Measurements from ENCODE around the gene C1orf210.

DNA sequence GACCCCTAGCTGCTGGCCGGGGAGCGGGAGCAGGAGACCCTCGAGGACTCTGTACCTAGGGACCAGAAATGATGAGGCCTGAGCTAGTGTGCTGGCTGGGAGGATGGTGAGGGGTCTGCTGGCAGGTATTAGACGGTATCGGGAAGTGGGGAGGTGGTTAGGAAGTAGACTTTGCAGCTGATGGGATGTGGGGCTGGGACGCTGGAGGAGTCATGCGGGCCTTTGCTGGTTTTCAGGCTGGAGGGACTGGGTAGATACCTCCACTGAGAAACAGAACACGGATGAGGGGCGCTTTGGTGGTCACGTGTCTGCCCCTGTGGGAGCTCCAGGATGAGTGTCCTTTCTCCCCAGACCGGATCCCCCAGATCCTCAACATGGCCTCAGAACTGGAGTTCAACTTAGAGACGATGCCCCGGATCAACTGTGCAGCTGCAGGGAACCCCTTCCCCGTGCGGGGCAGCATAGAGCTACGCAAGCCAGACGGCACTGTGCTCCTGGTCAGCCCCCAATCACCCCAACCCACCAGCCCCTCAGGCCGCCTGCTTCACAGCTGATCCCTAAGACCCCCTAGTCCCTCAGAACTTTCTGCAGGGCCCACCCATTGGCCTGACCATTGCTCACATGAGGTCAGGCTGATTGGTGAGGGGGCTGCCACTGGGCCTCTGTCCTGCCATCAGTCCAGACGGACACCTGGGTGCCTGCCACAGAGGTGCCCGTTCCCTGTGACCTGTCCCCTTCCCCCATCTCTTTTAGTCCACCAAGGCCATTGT lies 23.4 kb upstream of the C1orf210 start:
- TF ChIP-seq, protein P1, sequence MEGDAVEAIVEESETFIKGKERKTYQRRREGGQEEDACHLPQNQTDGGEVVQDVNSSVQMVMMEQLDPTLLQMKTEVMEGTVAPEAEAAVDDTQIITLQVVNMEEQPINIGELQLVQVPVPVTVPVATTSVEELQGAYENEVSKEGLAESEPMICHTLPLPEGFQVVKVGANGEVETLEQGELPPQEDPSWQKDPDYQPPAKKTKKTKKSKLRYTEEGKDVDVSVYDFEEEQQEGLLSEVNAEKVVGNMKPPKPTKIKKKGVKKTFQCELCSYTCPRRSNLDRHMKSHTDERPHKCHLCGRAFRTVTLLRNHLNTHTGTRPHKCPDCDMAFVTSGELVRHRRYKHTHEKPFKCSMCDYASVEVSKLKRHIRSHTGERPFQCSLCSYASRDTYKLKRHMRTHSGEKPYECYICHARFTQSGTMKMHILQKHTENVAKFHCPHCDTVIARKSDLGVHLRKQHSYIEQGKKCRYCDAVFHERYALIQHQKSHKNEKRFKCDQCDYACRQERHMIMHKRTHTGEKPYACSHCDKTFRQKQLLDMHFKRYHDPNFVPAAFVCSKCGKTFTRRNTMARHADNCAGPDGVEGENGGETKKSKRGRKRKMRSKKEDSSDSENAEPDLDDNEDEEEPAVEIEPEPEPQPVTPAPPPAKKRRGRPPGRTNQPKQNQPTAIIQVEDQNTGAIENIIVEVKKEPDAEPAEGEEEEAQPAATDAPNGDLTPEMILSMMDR (IDR thresholded peaks at IDR 0.05): no peak
- TF ChIP-seq EZH2 (IDR thresholded peaks at IDR 0.05; ENCODE audit: borderline replicate concordance, insufficient read depth, low read depth, low read length, poor library complexity, severe bottlenecking): no peak
